SU-DHL-6 (cell line): ENCODE measurements around the gene PCBP1.

Experiments
- EZH2phosphoT487 ChIP-seq: fragments of 200-600 bp; sonication (generic), shearing (Covaris generic); conservative IDR thresholded peaks from 2 replicates; pipeline ENCODE4 v1.6.1; 2018; ENCODE audit warnings: mild to moderate bottlenecking, antibody characterized with exemption, low read length, moderate library complexity, mixed read lengths
- TF ChIP-seq, protein P1 (sequence below): fragments of 200-600 bp; sonication (generic); IDR thresholded peaks from one replicate; pipeline ENCODE4 v1.5.1; 2017; ENCODE audit warnings: antibody characterized with exemption, mild to moderate bottlenecking, low read length, moderate library complexity; ENCODE audit not compliant: insufficient read depth, poor library complexity, severe bottlenecking

DNA sequence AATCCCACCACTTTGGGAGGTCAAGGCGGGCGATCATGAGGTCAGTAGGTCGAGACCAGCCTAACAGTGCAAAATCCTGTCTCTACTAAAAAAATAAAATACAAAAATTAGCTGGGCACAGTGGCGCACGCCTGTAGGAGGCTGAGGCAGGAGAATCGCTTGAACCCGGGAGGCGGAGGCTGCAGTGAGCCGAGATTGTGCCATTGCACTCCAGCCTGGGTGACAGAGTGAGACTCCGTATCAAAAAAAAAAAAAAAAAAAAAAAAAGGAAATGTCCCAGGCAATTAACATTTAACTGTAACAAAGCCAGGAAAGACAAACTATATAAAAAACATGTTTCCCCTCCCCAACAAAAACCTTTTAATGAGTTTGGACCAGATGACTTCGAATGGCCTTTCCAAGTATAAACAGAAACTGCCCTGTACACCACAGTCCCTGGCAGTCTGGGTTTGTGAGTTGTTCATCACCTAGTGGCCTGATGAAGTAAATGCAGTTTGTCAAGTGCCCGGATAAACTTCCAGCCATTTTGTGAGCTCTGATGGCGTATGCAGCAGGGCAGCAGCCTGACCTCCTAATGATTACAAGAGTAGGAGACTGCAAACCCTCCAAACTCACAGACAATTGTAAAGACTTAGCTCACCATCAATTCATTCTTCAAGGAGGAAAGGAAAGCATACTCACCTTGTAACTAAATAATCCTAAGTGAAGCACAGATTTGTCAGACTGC is 16.6 kb upstream of the PCBP1 start:
- TF ChIP-seq, protein P1, sequence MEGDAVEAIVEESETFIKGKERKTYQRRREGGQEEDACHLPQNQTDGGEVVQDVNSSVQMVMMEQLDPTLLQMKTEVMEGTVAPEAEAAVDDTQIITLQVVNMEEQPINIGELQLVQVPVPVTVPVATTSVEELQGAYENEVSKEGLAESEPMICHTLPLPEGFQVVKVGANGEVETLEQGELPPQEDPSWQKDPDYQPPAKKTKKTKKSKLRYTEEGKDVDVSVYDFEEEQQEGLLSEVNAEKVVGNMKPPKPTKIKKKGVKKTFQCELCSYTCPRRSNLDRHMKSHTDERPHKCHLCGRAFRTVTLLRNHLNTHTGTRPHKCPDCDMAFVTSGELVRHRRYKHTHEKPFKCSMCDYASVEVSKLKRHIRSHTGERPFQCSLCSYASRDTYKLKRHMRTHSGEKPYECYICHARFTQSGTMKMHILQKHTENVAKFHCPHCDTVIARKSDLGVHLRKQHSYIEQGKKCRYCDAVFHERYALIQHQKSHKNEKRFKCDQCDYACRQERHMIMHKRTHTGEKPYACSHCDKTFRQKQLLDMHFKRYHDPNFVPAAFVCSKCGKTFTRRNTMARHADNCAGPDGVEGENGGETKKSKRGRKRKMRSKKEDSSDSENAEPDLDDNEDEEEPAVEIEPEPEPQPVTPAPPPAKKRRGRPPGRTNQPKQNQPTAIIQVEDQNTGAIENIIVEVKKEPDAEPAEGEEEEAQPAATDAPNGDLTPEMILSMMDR, result peak; percentile 56
- TF ChIP-seq EZH2phosphoT487, result no peak
